Activated CD4-positive, CD25-positive, alpha-beta regulatory T cell treated with anti-CD3 and anti-CD28 coated beads, Interleukin-2, amount 50 U/mL, for 72 hours (primary cell): ENCODE data around the gene FRMD8.
"Not testable (repeated sequence)": the region's sequence is repeated elsewhere in the genome, so short reads cannot be mapped to it uniquely, and the experiment has no call there.

Experiments
- DNase-seq: peaks from one replicate; pipeline ENCODE4 v3.0.0; 2021

FRMD8 gene

GRCh38 chr11:65437436-65438227, 51.2 kb downstream of the FRMD8 start:
- DNase-seq = no peak

GRCh38 chr11:65438257-65439151, 52.1 kb downstream of the FRMD8 start:
- DNase-seq = no peak

- no peak for DNase-seq
These were observed 53.1 kb downstream of the FRMD8 start for GRCh38 chr11:65439331-65440181.

GRCh38 chr11:65440831-65441499, 54.5 kb downstream of the FRMD8 start:
- DNase-seq = no peak

GRCh38 chr11:65442842-65443331, 56.5 kb downstream of the FRMD8 start:
- no peak for DNase-seq

- DNase-seq = no peak
These were observed 58.0 kb downstream of the FRMD8 start for GRCh38 chr11:65444314-65445051.

GRCh38 chr11:65445101-65445603, 58.7 kb downstream of the FRMD8 start:
- DNase-seq = no peak

GRCh38 chr11:65445604-65446445, 59.4 kb downstream of the FRMD8 start:
- no peak for DNase-seq

- DNase-seq = no peak
These were observed 60.2 kb downstream of the FRMD8 start for GRCh38 chr11:65446446-65447277.

- no peak for DNase-seq
These were observed 61.6 kb downstream of the FRMD8 start for GRCh38 chr11:65448074-65448417.

GRCh38 chr11:65448418-65449105, 62.1 kb downstream of the FRMD8 start:
- no peak for DNase-seq

- DNase-seq = not testable (repeated sequence)
These were observed 64.9 kb downstream of the FRMD8 start for GRCh38 chr11:65451301-65451700.

- DNase-seq = not testable (repeated sequence)
These were observed 65.8 kb downstream of the FRMD8 start for GRCh38 chr11:65452259-65452658.

GRCh38 chr11:65452806-65453490, 66.5 kb downstream of the FRMD8 start:
- no peak for DNase-seq

GRCh38 chr11:65454311-65454695, 67.9 kb downstream of the FRMD8 start:
- DNase-seq = no peak

- peak; percentile 87 for DNase-seq
These were observed 68.4 kb downstream of the FRMD8 start for GRCh38 chr11:65454696-65455456.

- DNase-seq = no peak
These were observed 70.0 kb downstream of the FRMD8 start for GRCh38 chr11:65456418-65456817.
